Body of pancreas (tissue), 4 donors: ENCODE measurements around the gene FPR1. TPM values are rescaled to one million over a fixed set of nuclear protein-coding genes. Genes with fewer than 3 reads are reported as not detected.
"Not testable (repeated sequence)": the region's sequence is repeated elsewhere in the genome, so short reads cannot be mapped to it uniquely, and the experiment has no call there.

ENCODE experiments used
- ATAC-seq: fragments of 150-250 bp; one replicate; pipeline ENCODE4 v1.9.1; 2016
- DNase-seq, 4 donors: peaks; one replicate each; pipeline ENCODE4 v3.0.0-alpha.2; 2019
- H3K27ac ChIP-seq, 4 donors: fragments of 200-600 bp; sonication (generic); 1 replicate in 3 of 4; 2 replicates in 1 of 4; pipeline versions ENCODE4 v1.5.1 to v1.6.1; 2016 to 2019; ENCODE audit warnings: mild to moderate bottlenecking in 1 of 4, mixed read lengths in 1 of 4, moderate library complexity in 1 of 4
- H3K27me3 ChIP-seq, 2 donors: fragments of 200-600 bp; sonication (generic); one replicate each; pipeline ENCODE4 v1.6.0; 2016; ENCODE audit warnings: mild to moderate bottlenecking in 1 of 2
- H3K36me3 ChIP-seq, 2 donors: fragments of 200-600 bp; sonication (generic); replicated peaks in 1 of 2; 2 replicates each; pipeline ENCODE4 v1.5.1; 2016; ENCODE audit warnings: low read depth in 2 of 2; ENCODE audit not compliant: insufficient read depth in 1 of 2
- H3K4me1 ChIP-seq: fragments of 200-600 bp; sonication (generic); one replicate; pipeline ENCODE4 v1.6.0; 2016
- H3K4me3 ChIP-seq, 2 donors: fragments of 200-600 bp; sonication (generic); 1 replicate in 1 of 2; 2 replicates in 1 of 2; pipeline ENCODE4 v1.5.1; 2016 to 2019
- H3K9me3 ChIP-seq, 3 donors: fragments of 200-600 bp; sonication (generic); 1 replicate in 2 of 3; 2 replicates in 1 of 3; pipeline ENCODE4 v1.5.1; 2016
- CTCF ChIP-seq, 7 experiments: fragments of 450-650 bp in 4 of 7; fragments of 200-600 bp in 3 of 7; sonication (generic) in 3 of 7; IDR thresholded peaks; one replicate each; pipeline ENCODE4 v1.5.1; 2016 to 2019; ENCODE audit warnings: antibody characterized with exemption in 7 of 7
- POLR2A ChIP-seq, 3 donors: fragments of 450-650 bp; IDR thresholded peaks; one replicate each; pipeline ENCODE4 v1.6.1; 2016; ENCODE audit warnings: antibody characterized with exemption in 3 of 3, mild to moderate bottlenecking in 2 of 3
- WGBS, 2 donors: methylation state at CpG; one replicate each; pipeline ENCODE4 v1.1.5; 2017; 5-methylcytosine and 5-hydroxymethylcytosine counted together
- intact Hi-C: fragments of 100-400 bp; cut with DNase I; formaldehyde crosslinking; loops from one replicate; pipeline ENCODE4 v1.15.1; 2023
- total RNA-seq, 2 donors: library from RNA; depleted of rRNA; stranded (reverse); fragments of >200 nt; gene quantifications; one replicate each; pipeline ENCODE4 v1.1.0, GENCODE V29; 2016

Gene FPR1
- total RNA-seq, 2 donors from 2014 or later, result 4.7 TPM; not detected in 1

- 59 to 61% methylated on average over 3 of the region's 3 CpGs for WGBS, 2 donors
- no peaks in the 10 kb centered on the region for H3K4me1 ChIP-seq
- no peaks in the 10 kb centered on the region for H3K36me3 ChIP-seq
- no peak overlapping the region for H3K4me3 ChIP-seq
- H3K27me3 ChIP-seq, result no peaks in the 10 kb centered on the region
- H3K27ac ChIP-seq, result no peak overlapping the region
- DNase-seq (no peak), ATAC-seq (no peak)
- no peaks in the 10 kb centered on the region for H3K9me3 ChIP-seq
- TF ChIP-seq CTCF (IDR thresholded peaks at IDR 0.05) (no peak), POLR2A (IDR thresholded peaks at IDR 0.05) (no peak)
- intact Hi-C loops, result no loop called here
Observed at GRCh38 chr19:51743405-51743804, 8.3 kb downstream of the FPR1 start.

- Histone ChIP-seq H3K4me3 (no peak overlapping the region), H3K27me3 (no peaks in the 10 kb centered on the region), H3K27ac (no peak overlapping the region), H3K36me3 (no peaks in the 10 kb centered on the region), H3K4me1 (no peaks in the 10 kb centered on the region), H3K9me3 (no peaks in the 10 kb centered on the region)
- ATAC-seq, result no peak
- no peak for TF ChIP-seq POLR2A (IDR thresholded peaks at IDR 0.05)
- no peak for TF ChIP-seq CTCF (IDR thresholded peaks at IDR 0.05)
- 40 to 54% methylated on average over 6 of the region's 6 CpGs for WGBS, 2 donors
- no peak for DNase-seq
- intact Hi-C loops, result no loop called here
Observed at GRCh38 chr19:51742789-51743188, 8.9 kb downstream of the FPR1 start.

GRCh38 chr19:51740356-51740755, 11.3 kb downstream of the FPR1 start:
- Histone ChIP-seq H3K27ac (no peak overlapping the region), H3K4me1 (no peaks in the 10 kb centered on the region), H3K36me3 (no peaks in the 10 kb centered on the region), H3K9me3 (no peaks in the 10 kb centered on the region), H3K4me3 (no peak overlapping the region), H3K27me3 (no peaks in the 10 kb centered on the region)
- intact Hi-C loops, result no loop called here
- WGBS, 2 donors, result 64 to 67% methylated on average over 5 of the region's 5 CpGs
- TF ChIP-seq CTCF (IDR thresholded peaks at IDR 0.05) (no peak), POLR2A (IDR thresholded peaks at IDR 0.05) (no peak)
- DNase-seq, result no peak
- no peak for ATAC-seq

- Histone ChIP-seq H3K27ac (no peak overlapping the region), H3K4me1 (no peaks in the 10 kb centered on the region), H3K4me3 (no peak overlapping the region), H3K36me3 (no peaks in the 10 kb centered on the region), H3K9me3 (no peaks in the 10 kb centered on the region), H3K27me3 (no peaks in the 10 kb centered on the region)
- DNase-seq (no peak), ATAC-seq (no peak)
- WGBS, 2 donors, result 54 to 60% methylated on average over 12 to 13 of the region's 13 CpGs
- intact Hi-C loops, result no loop called here
- TF ChIP-seq POLR2A (IDR thresholded peaks at IDR 0.05), result no peak
- TF ChIP-seq CTCF (IDR thresholded peaks at IDR 0.05), result no peak
Observed at GRCh38 chr19:51739466-51740213, 12.0 kb downstream of the FPR1 start.

GRCh38 chr19:51738523-51738922, 13.2 kb downstream of the FPR1 start:
- H3K9me3 ChIP-seq, H3K4me1 ChIP-seq, ATAC-seq, H3K36me3 ChIP-seq, H3K4me3 ChIP-seq, DNase-seq, H3K27ac ChIP-seq, intact Hi-C loops, H3K27me3 ChIP-seq: not testable (repeated sequence)
- 76 to 81% methylated on average over 10 of the region's 10 CpGs for WGBS, 2 donors
